ENCODE results near the gene EXOC6B. TPM values are rescaled to one million over a fixed set of nuclear protein-coding genes. Genes with fewer than 3 reads are reported as not detected.
A peak's percentile ranks its signal among the peaks of the same experiment; 100 is the strongest.

EXOC6B gene
- total RNA-seq, 1 experiment from 2014 or later, result 40.1 TPM

DNA sequence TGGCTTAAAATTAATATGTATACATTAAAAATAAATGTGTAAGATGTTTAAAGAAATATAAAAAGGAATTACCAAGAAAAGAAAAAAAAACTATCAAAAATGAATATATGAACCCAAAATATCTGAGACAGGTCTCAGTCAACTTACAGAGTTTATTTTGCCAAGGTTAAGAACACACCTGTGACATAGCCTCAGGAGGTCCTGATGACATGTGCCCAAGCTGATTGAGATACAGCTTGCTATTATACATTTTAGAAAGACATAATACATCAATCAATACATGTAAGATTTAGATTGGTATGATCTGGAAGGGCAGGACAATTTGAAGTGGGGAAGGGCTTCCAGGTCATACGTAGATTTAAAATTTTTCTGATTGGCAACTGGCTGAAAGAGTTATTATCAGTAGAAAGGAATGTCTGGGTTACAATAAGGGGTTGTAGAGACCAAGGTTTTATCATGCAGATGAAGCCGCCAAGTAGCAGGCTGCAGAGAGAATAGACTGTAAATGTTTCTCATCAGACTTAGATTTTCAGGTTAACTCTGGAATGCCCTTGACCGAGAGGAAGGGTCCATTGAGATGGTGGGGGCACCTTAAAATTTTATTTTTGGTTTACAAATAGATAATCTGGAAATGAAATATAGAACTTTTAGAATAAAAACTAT, 74.7 kb downstream of the EXOC6B start:
- Histone ChIP-seq H3K23me2 (ENCODE audit: insufficient read length, low read depth, low read length, poor library complexity, severe bottlenecking) (no peaks in the 10 kb centered on the region), H3K18ac (ENCODE audit: insufficient read length, low read depth, low read length) (no peak overlapping the region), H3K27me3 (ENCODE audit: insufficient read depth, low read length) (no peaks in the 10 kb centered on the region), H2BK15ac (ENCODE audit: low read depth, low read length) (no peak overlapping the region), H3K56ac (ENCODE audit: insufficient read length, low read depth, low read length) (no peak overlapping the region), H3K27ac (ENCODE audit: insufficient read length, low read depth, low read length) (peak overlapping the region; percentile 46), H3K79me1 (ENCODE audit: insufficient read depth, low read depth, low read length, poor library complexity, severe bottlenecking) (peaks cover 3% of the 10 kb centered on the region), H3K9me3 (ENCODE audit: control insufficient read depth, low read depth, low read length) (no peaks in the 10 kb centered on the region), H4K5ac (ENCODE audit: insufficient read length, low read depth, low read length) (no peak overlapping the region), H2BK120ac (ENCODE audit: low read depth, low read length, poor library complexity, severe bottlenecking) (no peak overlapping the region), H3T11ph (ENCODE audit: low read length) (no peak overlapping the region), H4K20me1 (ENCODE audit: control insufficient read depth, insufficient read depth, insufficient read length) (no peaks in the 10 kb centered on the region), H3K79me2 (ENCODE audit: insufficient read depth, low read length) (no peaks in the 10 kb centered on the region), H3K4ac (ENCODE audit: low read depth, low read length) (no peak overlapping the region), H3K9ac (ENCODE audit: extremely low read depth, insufficient read length, low read length) (no peak overlapping the region), H2BK5ac (ENCODE audit: insufficient read length, low read length) (no peak overlapping the region), H4K91ac (ENCODE audit: insufficient read length, low read depth, low read length) (no peak overlapping the region), H4K8ac (replicated peaks; ENCODE audit: insufficient read length, low read depth, low read length) (no peak overlapping the region), H3K4me2 (ENCODE audit: insufficient read depth, insufficient read length, low read length) (peak overlapping the region; percentile 40), H3K4me1 (ENCODE audit: insufficient read depth, low read length) (peaks cover 6% of the 10 kb centered on the region; the same call in 1 of the 2 replicates), H2AFZ (ENCODE audit: low read length) (no peak overlapping the region), H3K14ac (ENCODE audit: insufficient read depth, low read length) (no peak overlapping the region), H2AK5ac (ENCODE audit: insufficient read length, low read length) (no peak overlapping the region), H2BK20ac (ENCODE audit: low read depth, low read length, poor library complexity, severe bottlenecking) (no peak overlapping the region), H3K23ac (ENCODE audit: insufficient read length, low read depth, low read length) (no peak overlapping the region), H2BK12ac (ENCODE audit: insufficient read length, low read depth, low read length) (no peak overlapping the region)
- Mint-ChIP-seq H3K27me3 (ENCODE audit: low read depth) (no peaks in the 10 kb centered on the region), H3K4me3 (no peak overlapping the region), H3K36me3 (ENCODE audit: insufficient read depth in 1 of 3, low read depth in 3 of 3) (no peaks in the 10 kb centered on the region), H3K4me1 (peaks cover 23 to 25% of the 10 kb centered on the region in 2 experiments), H3K27ac (no peak overlapping the region; a peak in 1 of 7 replicates), H3K9me3 (no peaks in the 10 kb centered on the region)
- DNase-seq, result peak; percentile 39
- WGBS (ENCODE audit: extremely low coverage, insufficient read length, low lambda C conversion rate), result no CpG with 5 or more reads among the region's 3 CpGs
- TF ChIP-seq CTCF (conservative IDR thresholded peaks at IDR 0.05), result no peak
